Activated CD4-positive, alpha-beta T cell treated with anti-CD3 and anti-CD28 coated beads, Interleukin-2, amount 10 ng/mL, durations not matched to agents 7 days and 5 days (primary cell): ENCODE measurements around the gene HSPA9. TPM values are rescaled to one million over a fixed set of nuclear protein-coding genes. Genes with fewer than 3 reads are reported as not detected.
A peak's percentile ranks its signal among the peaks of the same experiment; 100 is the strongest.

Experiments
- CTCF ChIA-PET: fragments of 350-600 bp; sonication (Branson Sonifier 250); formaldehyde crosslinking; loops from one replicate; lab custom pipeline; 2021; ENCODE audit warnings: antibody characterized with exemption; lab: Charles Lee
- POLR2A ChIA-PET: fragments of 350-600 bp; sonication (Branson Sonifier 250); formaldehyde crosslinking; loops from one replicate; lab custom pipeline; 2021; ENCODE audit warnings: antibody characterized with exemption; lab: Charles Lee
- DNase-seq: peaks from one replicate; pipeline ENCODE4 v3.0.0-alpha.2; 2020
- H3K27ac Mint-ChIP-seq: one replicate; pipeline ENCODE4 v1.8.0; 2021; ENCODE audit warnings: mild to moderate bottlenecking, moderate library complexity, mixed read lengths
- H3K27me3 Mint-ChIP-seq: one replicate; pipeline ENCODE4 v1.8.0; 2021; ENCODE audit warnings: mixed read lengths
- H3K36me3 Mint-ChIP-seq: one replicate; pipeline ENCODE4 v1.8.0; 2021; ENCODE audit warnings: low read depth, mixed read lengths
- H3K4me1 Mint-ChIP-seq: one replicate; pipeline ENCODE4 v1.8.0; 2021; ENCODE audit warnings: mixed read lengths
- H3K4me3 Mint-ChIP-seq: one replicate; pipeline ENCODE4 v1.8.0; 2021; ENCODE audit warnings: mild to moderate bottlenecking, moderate library complexity, mixed read lengths
- H3K9me3 Mint-ChIP-seq: one replicate; pipeline ENCODE4 v1.8.0; 2021; ENCODE audit warnings: mixed read lengths
- total RNA-seq, 2 experiments: library from RNA; stranded (reverse); gene quantifications; one replicate each; pipeline ENCODE4 v1.2.3, GENCODE V29; 2021

Gene HSPA9
- total RNA-seq, 2 experiments from 2014 or later: 168 to 171 TPM

- CTCF ChIA-PET: no interaction called here
- no peak for DNase-seq
These were observed 25.8 kb downstream of the HSPA9 start for GRCh38 chr5:138549414-138549813.

DNA sequence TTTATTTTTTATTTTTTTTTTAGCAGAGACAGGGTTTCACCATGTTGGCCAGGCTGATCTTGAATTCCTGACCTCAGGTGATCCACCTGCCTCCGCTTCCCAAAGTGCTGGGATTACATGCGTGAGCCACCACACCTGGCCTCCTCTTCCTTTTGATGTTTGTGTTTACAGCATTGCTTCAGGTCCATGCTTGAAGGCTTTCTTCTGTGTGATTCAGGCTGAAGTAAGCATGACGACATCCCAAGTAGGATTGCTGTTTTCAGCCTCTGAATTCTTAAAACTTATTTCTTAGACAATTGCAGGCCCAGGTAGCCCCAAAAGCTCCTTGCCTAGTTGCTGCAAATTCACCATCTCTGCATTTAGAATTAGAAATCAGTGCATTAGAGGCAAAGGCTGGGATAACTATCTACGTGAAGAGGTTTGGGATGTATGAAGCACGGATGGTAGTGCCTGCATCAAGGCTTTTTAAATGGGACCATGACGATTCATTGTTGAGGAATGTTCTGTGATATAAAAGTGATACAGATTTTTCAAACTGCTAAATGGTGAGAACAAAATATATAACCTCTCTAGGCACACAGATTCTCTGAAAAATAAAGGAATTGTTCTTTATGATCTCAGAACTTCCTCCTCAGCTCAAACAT, 29.2 kb downstream of the HSPA9 start:
- ChIA-PET CTCF (interaction anchor here (0.7 to 2.0 kb wide), 3 partner anchors 9 to 96 kb away, joined by 3 to 4 read pairs (median 4); partner anchors contain the start of gene HSPA9), POLR2A (interaction anchor here (0.6 kb wide), 1 partner anchor 80 kb away, joined by 6 read pairs; the partner anchor contains the start of gene EGR1)
- H3K27ac Mint-ChIP-seq: no peak overlapping the region
- no peaks in the 10 kb centered on the region for H3K9me3 Mint-ChIP-seq
- H3K4me3 Mint-ChIP-seq: no peak overlapping the region
- H3K36me3 Mint-ChIP-seq: peaks cover 15% of the 10 kb centered on the region
- no peaks in the 10 kb centered on the region for H3K27me3 Mint-ChIP-seq
- peaks cover 48% of the 10 kb centered on the region for H3K4me1 Mint-ChIP-seq
- no peak for DNase-seq

More at GRCh38 chr5:138549414-138549813, 25.8 kb downstream of the HSPA9 start:
- Mint-ChIP-seq H3K27ac (peak overlapping the region; percentile 4), H3K27me3 (no peaks in the 10 kb centered on the region), H3K36me3 (peaks cover 20% of the 10 kb centered on the region), H3K4me3 (no peak overlapping the region), H3K4me1 (peaks cover 34% of the 10 kb centered on the region), H3K9me3 (no peaks in the 10 kb centered on the region)
- POLR2A ChIA-PET: no interaction called here

DNA sequence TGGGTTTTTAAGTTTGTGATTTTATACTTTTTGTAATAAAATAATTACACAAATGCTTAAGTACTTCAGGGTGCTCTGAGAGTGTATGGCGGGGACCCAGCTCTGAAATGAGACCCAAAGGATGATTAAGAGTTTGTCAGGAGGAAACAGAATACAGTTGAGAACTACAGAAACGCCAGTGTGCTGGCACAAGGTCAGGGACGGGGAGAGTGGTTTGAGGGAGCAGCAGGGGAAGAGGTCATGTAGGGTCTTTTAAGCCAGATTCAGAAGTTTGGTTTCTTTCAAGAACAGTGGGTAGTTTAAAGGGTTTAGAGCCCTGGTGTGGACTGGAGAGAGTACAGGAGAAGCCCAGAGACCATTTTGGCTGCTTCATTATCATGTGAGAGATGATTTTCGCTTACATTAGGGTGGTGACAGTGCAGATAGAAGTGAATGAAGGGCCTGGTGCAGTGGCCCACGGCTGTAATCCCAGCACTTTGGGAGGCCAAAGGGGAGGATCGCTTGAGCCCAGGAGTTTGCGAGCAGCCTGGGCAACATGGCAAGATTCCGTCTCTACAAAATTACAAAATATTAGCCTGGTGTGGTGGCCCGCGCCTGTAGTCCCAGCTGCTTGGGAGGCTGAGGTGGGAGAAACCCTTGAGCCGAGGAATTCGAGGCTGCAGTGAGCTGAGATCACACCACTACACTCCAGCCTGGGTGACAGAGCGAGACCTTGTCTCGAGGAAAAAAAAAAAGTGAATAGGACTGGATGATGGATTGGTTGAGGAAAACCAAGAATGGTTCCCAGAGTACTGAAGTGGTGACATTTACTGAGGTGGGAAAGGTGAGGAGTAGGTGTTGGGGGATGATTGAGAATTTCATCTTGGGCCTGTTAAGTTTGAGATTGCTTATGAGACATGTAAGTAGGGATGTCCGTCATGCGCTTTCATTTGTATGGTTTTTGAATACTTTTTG, 30.7 kb downstream of the HSPA9 start:
- H3K27me3 Mint-ChIP-seq: no peaks in the 10 kb centered on the region
- H3K4me1 Mint-ChIP-seq: peaks cover 63% of the 10 kb centered on the region
- H3K27ac Mint-ChIP-seq: peak overlapping the region; percentile 100
- ChIA-PET CTCF (interaction anchor here (0.8 to 3.0 kb wide), 10 partner anchors 11 to 192 kb away, joined by 3 to 20 read pairs (median 4); partner anchors contain the start of gene HSPA9), POLR2A (interaction anchor here (0.5 to 1.1 kb wide), 2 partner anchors 15 to 25 kb away, joined by 5 to 9 read pairs; no protein-coding TSS in a partner anchor)
- no peak for DNase-seq
- no peaks in the 10 kb centered on the region for H3K9me3 Mint-ChIP-seq
- H3K4me3 Mint-ChIP-seq: peak overlapping the region; percentile 99
- H3K36me3 Mint-ChIP-seq: peaks cover 21% of the 10 kb centered on the region

DNA sequence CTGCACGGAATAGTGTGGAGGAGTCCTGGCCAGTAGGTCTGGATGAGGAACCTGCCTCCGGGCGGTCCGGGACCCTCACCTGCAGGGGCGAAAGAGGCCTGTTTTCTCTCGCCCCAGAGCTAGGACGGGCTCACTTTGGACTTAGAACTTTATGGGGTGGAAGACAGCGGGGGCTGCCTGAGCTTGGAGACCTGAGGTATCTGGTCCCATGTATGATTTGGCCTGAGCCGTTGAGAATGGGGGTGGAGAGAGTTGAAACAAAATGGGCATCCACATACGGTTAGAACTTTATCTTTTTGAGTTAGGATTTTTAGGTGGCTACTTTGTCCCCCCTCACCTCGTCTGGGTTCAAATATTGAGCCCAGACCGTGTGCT, 31.5 kb downstream of the HSPA9 start:
- POLR2A ChIA-PET: interaction anchor here (0.5 to 1.3 kb wide), 4 partner anchors 8 to 190 kb away, joined by 3 to 9 read pairs (median 4); partner anchors contain the start of gene HSPA9
- Mint-ChIP-seq H3K9me3 (no peaks in the 10 kb centered on the region), H3K27me3 (no peaks in the 10 kb centered on the region), H3K4me1 (peaks cover 67% of the 10 kb centered on the region), H3K27ac (peak overlapping the region; percentile 100), H3K4me3 (peak overlapping the region; percentile 99), H3K36me3 (peaks cover 21% of the 10 kb centered on the region)
- CTCF ChIA-PET: interaction anchor here (0.6 to 3.0 kb wide), 15 partner anchors 9 to 648 kb away, joined by 3 to 20 read pairs (median 4); partner anchors contain the start of genes EGR1 and HSPA9
- no peak for DNase-seq

- Mint-ChIP-seq H3K27ac (peak within 1 kb of the TSS; percentile 100), H3K9me3 (no peaks in the 10 kb centered on the region), H3K4me3 (peak within 1 kb of the TSS; percentile 99), H3K4me1 (peaks cover 65% of the 10 kb centered on the region), H3K36me3 (peaks cover 23% of the 10 kb centered on the region), H3K27me3 (no peaks in the 10 kb centered on the region)
- ChIA-PET POLR2A (interaction anchor here (0.5 to 1.3 kb wide), 4 partner anchors 8 to 190 kb away, joined by 3 to 9 read pairs (median 4); partner anchors contain the start of gene HSPA9), CTCF (interaction anchor here (0.6 to 3.0 kb wide), 16 partner anchors 9 to 649 kb away, joined by 3 to 20 read pairs (median 4); partner anchors contain the start of genes EGR1 and HSPA9)
- peak; percentile 100 for DNase-seq
These were observed 32.1 kb downstream of the HSPA9 start, which contains the start of gene ETF1 for GRCh38 chr5:138542956-138543729. Gene ETF1, minus strand, starts transcription at chr5:138543236. Its CDS starts 318 bp downstream, at chr5:138542918.

DNA sequence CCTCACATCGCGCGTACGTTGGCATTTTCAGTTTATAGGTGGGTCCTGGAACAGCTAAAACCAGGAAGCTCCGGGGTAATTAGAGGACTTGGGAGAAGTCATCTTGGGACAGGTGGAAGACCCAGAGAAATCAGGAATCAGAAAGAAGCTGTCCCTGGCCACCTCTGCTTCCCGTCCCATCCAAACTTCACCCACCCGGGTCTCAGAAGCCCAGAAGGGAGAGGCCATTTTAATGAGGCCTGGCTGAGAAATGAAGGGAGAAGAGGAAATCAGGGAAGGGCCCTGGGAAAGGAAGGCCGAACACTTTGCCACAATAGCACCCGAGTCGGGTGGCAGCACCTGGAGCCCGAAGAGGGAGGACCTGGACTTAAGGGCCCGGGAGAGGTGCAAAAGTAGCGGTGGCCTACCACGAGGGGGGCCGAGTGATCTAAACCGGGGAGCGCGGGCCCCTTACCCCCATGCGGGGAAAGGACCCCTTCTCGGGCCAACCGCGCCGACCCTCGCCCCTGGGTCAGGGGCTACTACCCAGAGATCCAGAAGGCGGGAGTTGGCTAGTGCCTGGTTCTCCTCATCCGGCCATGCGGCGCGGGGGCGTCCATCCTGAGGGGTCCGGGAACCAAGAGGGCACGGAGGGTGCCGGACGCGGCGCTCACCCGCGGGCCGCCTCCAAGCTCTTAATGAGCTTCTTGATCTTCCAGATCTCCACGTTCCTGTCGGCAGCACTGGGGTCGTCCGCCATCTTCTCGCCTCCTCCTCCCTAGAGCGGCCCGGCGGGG, 32.8 kb downstream of the HSPA9 start:
- Mint-ChIP-seq H3K4me3 (peak overlapping the region; percentile 99), H3K27me3 (no peaks in the 10 kb centered on the region), H3K9me3 (no peaks in the 10 kb centered on the region), H3K36me3 (peaks cover 23% of the 10 kb centered on the region), H3K27ac (peak overlapping the region; percentile 100), H3K4me1 (peaks cover 60% of the 10 kb centered on the region)
- POLR2A ChIA-PET: interaction anchor here (1.3 kb wide), 1 partner anchor 189 kb away, joined by 3 read pairs; no protein-coding TSS in a partner anchor
- DNase-seq: peak; percentile 13
- CTCF ChIA-PET: interaction anchor here (0.9 to 3.0 kb wide), 8 partner anchors 8 to 190 kb away, joined by 3 to 20 read pairs (median 6); partner anchors contain the start of gene EGR1

- ChIA-PET POLR2A (interaction anchor here (0.5 kb wide), 1 partner anchor 732 kb away, joined by 5 read pairs; no protein-coding TSS in a partner anchor), CTCF (interaction anchor here (0.7 to 3.0 kb wide), 2 partner anchors 92 to 141 kb away, joined by 3 to 10 read pairs; no protein-coding TSS in a partner anchor)
- Mint-ChIP-seq H3K4me3 (peak overlapping the region; percentile 99), H3K27ac (peak overlapping the region; percentile 100), H3K9me3 (no peaks in the 10 kb centered on the region), H3K4me1 (peaks cover 65% of the 10 kb centered on the region), H3K27me3 (no peaks in the 10 kb centered on the region), H3K36me3 (peaks cover 26% of the 10 kb centered on the region)
- no peak for DNase-seq
These were observed 33.6 kb downstream of the HSPA9 start for GRCh38 chr5:138541511-138542179.

DNA sequence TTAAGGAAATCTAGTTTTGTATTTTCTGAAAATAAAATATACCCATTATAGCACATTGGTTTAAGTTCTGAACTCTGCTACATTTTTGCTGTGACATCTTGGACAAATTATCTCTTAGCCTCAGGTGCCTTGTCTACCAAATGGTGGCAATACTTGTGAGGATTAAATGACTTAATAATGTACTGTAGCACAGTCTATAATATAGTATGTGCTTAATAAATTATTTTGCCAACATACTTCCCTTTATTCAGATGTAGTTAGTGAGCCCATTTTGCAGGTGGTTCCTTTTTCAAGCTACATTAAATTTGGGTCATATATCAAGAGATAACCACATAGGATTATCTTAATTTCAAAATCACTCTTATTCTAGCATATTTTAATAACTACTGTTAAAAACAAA, 35.4 kb downstream of the HSPA9 start:
- Mint-ChIP-seq H3K36me3 (peaks cover 34% of the 10 kb centered on the region), H3K4me1 (peaks cover 61% of the 10 kb centered on the region), H3K27me3 (no peaks in the 10 kb centered on the region), H3K9me3 (no peaks in the 10 kb centered on the region), H3K27ac (no peak overlapping the region), H3K4me3 (no peak overlapping the region)
- ChIA-PET POLR2A (no interaction called here), CTCF (interaction anchor here (0.7 to 1.3 kb wide), 2 partner anchors 14 to 187 kb away, joined by 3 read pairs; partner anchors contain the start of gene KDM3B)
- DNase-seq: no peak

- ChIA-PET POLR2A (no interaction called here), CTCF (interaction anchor here (0.7 to 1.3 kb wide), 2 partner anchors 13 to 187 kb away, joined by 3 read pairs; partner anchors contain the start of gene KDM3B)
- no peak overlapping the region for H3K27ac Mint-ChIP-seq
- no peaks in the 10 kb centered on the region for H3K27me3 Mint-ChIP-seq
- H3K36me3 Mint-ChIP-seq: peaks cover 37% of the 10 kb centered on the region
- H3K9me3 Mint-ChIP-seq: no peaks in the 10 kb centered on the region
- no peak for DNase-seq
- no peak overlapping the region for H3K4me3 Mint-ChIP-seq
- H3K4me1 Mint-ChIP-seq: peaks cover 57% of the 10 kb centered on the region
These were observed 36.1 kb downstream of the HSPA9 start for GRCh38 chr5:138538943-138539627.

DNA sequence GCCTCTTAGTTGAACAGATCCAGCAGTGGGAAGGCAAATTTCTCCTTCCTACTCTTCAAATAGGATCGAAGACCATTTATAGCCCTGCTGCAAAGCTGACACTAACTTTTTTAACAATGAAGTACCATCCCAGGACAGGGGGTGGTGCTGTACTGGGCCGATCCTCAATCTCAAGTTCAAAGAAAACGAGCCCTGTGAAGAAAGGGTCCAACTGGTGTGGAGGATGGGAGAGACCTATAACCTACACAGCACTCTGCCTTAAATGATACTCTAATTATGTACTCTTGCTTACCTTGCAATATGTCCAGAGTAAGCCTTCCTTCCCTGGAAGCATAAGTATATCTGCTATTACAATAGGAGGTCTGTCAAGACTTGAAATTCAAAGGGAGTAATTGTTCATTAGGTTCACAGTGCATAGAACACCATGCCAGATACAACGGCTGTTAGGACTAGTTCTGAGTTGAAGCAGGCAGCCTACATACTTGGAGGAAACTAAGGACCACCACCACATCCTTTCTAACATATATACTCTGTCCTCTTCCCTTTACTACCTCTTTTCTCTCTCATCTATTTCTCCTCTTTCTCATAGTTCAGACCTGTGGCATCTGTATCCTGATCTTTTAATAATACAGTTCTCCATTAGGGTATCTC, 38.4 kb downstream of the HSPA9 start:
- Mint-ChIP-seq H3K27ac (peak overlapping the region; percentile 78), H3K9me3 (no peaks in the 10 kb centered on the region), H3K4me1 (peaks cover 60% of the 10 kb centered on the region), H3K36me3 (peaks cover 39% of the 10 kb centered on the region), H3K27me3 (no peaks in the 10 kb centered on the region), H3K4me3 (no peak overlapping the region)
- peak; percentile 19 for DNase-seq
- CTCF ChIA-PET: interaction anchor here (0.5 to 2.1 kb wide), 4 partner anchors 10 to 201 kb away, joined by 3 to 7 read pairs (median 3); no protein-coding TSS in a partner anchor
- POLR2A ChIA-PET: no interaction called here
